HG03108 (cell line): Measurements from ENCODE around the gene ADPRS.

Experiments used
- ATAC-seq: cut with Tn5 transposase; IDR thresholded peaks from one replicate; pipeline ENCODE4 v1.9.1; 2021; ENCODE audit warnings: moderate library complexity; ENCODE audit not compliant: unreplicated experiment

Gene ADPRS

DNA sequence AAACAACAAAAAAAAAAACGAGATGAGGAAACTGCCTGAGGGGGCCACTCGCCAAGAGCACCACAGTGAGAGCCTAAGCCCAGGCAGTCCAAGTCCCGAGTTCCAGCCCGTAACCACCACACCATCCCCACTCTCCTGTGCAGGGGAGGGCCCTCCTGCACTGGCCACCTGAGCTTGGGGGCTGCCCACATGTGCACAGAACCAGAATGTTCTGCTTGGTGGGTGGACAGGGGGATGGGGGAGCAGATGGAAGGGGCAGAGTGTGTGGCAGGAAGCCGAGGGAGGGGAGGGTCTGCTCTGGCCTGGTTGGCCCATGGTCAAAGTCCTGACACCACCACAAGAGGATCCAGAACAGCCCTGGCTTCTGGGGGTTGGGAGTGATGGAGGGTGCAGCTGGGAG is 17.6 kb downstream of the ADPRS start:
- ATAC-seq: no peak

DNA sequence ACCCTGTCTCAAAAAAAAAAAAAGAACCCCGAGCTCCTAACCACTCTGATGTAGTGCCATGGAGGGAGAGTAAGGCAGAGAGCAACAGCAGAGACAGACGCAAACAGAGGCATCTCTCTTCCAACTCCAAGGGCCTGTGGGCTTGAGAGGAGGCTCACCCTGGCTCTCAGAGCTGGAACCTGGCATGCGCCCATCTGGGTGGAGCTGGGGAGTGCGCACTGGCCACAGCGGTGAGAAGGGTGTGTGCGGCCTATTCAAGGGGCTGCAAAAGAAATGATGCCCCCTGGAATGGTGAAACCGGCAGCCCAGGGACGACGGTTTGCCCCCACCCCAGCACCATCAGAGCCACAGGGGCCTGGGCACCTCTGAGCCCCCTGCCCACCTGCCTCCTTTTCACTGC is 18.7 kb downstream of the ADPRS start:
- ATAC-seq: no peak

DNA sequence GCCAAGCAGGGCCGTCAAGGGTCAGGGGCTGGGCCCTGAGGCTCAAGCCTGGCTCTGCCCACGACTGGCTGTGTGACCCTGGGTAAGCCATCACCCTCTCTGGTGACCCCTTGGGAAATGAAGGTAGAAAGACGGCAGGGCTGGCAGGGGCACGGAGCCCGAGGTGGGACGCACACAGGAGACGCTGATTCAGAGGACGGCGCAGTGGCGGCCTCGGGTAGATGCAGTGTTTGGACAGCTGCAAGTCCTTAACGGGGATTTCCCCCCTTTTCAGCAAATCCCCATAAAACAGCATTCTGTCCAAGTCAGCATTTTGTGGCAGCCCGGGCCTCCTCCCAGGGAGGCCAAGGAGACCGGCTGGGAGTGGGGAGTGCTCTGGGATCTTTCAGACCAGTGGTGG is 19.6 kb downstream of the ADPRS start:
- no peak for ATAC-seq

DNA sequence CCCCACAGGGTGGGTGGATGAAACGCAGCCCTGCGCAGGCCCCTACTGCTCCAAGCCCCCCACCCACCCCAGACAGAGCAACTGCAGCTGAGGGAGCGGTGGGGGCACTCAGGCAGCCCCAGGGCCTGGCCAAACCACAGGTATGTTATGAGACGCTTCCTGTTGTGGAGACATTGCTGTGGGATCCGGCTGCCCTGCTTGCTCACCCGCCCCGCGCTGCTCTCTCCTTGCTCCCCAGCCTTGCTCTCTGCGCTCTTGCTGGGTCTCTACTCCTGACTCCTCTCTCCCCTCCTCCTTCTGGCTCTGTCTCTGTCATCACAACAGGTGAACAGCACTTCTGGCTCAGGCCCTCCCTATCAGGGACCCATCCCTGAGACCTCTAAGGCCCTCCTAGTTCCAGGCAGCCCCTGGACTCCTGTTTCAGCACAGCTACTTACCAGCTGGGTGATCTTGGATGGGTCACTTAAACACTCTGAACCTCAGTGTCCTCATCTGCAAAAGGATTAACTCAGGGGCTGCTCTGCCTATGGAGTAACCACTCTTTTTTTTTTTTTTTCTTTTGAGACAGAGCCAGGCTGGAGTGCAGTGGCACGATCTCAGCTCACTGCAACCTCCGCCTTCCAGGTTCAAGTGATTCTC is 20.5 kb downstream of the ADPRS start:
- ATAC-seq: no peak

DNA sequence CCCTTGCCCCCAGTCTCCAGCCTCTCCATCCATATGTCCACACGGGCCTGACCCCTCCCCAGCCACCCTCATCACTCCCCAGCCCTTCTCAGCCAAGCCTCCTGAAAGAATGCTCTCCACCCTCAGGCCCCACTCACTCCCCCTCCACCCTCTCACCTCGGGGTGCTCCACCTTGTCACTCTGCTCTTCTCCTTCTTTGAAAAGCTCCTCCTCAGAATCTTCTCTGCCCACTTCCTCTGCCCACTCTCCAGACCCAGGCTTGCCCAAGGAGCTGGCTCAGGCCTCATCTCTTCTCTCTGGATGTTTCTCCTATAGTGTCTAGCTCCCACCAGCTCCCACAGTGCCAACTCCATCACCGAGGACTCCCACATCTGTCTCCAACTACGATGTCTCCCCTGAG is 22.5 kb downstream of the ADPRS start:
- ATAC-seq: no peak

DNA sequence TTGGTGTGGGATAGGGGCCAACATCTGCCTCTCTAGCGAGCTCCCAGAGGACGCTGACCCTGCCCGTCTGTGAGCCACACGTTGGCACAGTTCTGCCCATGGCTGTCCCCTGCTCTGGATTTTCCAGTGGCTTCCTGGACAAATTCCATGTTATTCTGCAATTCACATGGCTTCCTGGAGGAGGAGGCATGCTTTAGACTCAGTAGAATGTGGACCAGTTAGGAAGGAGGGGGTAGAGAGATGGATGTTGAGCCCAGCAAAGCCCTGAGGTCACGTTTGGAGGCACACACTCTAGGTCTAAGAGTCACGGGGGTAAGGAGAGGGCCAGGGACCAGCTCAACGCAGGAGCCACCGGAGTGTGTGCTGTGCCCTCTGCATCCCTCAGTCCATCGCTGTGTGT is 24.1 kb downstream of the ADPRS start:
- ATAC-seq: no peak

DNA sequence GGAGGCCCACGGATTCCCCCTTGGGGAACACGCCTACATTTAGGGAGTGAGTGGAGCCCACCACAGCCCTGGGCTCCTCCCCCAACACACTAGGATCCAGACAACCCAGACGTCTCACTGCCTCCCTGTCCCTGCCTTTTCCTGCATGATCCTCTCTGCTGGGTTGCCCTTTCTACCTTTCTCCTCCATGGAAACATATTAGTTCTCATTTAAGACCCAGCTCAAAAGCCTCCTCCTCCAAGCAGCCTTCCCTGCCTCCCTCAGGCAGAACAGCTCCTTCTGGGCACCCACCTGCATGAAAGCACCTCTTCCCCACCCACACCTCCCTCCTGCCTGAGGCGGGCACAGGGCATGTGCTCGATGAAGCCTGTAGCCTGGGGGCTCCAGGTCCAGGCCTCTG is 25.7 kb downstream of the ADPRS start:
- ATAC-seq: no peak

DNA sequence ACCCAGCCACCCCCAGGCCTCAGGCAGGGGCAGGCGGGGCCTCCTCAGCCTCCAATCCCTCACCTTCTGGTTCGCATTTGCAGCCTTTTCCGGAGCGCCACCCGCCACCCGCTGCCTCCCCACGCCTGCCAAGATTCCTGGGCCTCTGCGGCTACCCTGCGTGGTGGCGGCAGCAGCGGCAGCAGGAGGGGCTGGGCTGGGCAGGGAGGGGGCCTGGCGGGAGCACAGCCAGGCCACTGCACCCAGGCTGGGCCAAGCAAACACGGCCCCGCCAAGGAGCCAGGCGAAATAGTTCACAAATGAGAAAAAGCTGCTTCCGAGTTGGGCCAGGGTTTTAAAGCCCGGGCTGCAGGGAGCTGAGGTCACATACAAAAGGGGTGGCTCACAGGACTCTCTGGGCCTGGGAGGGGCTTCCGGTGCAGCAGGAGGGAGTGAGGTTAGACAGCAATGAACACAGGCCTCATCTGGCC is 26.5 kb downstream of the ADPRS start:
- no peak for ATAC-seq

DNA sequence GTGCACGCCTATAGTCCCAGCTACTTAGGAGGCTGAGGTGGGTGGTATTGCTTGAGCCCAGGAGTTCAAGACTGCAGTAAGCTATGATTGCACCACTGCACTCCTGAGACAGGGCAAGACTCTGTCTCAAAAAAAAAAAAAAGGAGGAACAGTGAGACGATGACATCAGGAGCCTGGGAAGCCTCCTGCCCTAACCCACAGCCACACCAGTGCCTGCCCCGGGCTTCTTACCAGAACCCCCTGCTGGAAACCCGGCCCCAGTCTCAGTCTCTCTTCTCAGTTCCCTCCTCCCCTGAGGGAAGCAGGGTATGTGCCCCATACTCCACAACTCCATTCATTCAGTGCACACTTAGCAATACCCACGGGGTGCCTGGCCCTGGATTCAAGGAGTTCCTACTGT is 27.2 kb downstream of the ADPRS start:
- no peak for ATAC-seq

DNA sequence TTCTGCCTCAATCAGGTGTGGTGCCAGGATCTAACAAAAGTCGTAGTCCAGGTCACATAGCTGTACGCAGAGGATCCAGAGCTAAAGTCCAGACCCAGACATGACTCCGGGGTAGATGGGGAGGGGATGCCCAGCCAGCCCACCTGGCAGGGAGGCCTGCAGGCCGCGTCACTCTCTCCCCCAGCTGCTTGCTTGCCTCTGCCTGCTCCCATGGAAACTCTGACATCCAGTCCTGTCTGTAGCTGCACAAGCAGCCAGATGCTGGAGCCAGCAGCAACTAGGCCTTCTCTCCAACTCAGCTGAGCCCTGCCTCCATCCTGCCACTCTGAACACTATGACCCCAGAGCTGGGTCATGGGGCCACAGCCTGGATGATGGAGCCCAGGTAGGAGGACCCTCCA is 28.2 kb downstream of the ADPRS start:
- ATAC-seq: no peak

DNA sequence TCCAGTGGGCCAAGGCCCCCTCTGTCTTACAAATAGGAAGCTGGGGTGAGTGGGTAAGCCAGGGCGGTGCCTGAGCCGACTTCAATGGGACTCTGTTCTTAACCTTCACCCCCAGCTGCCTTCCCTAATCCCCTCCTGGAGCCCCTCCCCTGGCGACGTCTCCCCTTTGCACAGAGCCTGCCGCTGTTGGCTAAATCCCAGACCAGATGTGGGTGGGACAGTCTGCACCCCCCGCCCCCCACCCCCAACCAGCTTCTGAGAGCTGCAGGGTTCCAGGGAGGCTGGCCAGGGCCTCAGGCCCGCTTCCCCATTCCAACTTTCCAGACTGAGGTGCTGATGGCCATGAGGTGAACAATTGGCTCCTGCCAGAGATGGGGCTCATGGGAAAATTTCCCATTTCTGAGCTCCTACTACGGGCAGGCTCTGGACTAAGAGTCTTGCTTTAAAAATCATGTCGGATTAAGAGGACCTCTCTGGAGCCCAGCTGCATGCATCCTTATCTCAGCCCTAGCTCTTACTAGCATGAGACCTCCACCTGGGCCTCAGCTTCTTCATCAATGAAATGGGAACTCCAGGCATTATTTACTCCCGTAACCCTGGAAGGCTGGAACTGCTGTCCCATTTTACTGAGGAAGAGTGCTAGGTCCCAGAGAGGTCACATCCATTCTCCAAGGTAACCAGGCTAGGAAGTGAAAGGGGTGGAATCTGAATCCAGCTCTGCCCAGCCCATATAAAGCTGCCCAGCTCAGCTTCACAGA is 29.9 kb downstream of the ADPRS start:
- ATAC-seq: no peak

DNA sequence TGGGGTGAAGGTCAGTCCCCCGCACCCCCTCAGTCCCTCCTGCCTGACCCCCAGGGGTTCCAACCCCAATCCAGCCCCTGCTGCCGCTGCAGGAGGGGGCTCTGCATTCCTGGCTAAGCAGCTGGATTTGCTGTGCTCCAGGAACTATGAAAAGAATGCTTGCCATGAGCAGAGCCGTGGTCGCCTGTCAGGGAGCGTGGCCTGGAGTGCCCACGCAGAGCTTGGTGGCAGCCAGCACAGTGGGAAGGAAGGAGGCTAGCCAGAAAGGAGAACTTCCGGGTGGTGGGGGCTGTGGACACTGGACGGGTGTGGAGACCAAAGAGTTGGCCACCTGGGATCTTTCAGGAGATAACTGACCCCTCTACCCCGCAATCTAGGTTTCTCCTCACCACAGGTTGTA is 30.8 kb downstream of the ADPRS start:
- no peak for ATAC-seq

DNA sequence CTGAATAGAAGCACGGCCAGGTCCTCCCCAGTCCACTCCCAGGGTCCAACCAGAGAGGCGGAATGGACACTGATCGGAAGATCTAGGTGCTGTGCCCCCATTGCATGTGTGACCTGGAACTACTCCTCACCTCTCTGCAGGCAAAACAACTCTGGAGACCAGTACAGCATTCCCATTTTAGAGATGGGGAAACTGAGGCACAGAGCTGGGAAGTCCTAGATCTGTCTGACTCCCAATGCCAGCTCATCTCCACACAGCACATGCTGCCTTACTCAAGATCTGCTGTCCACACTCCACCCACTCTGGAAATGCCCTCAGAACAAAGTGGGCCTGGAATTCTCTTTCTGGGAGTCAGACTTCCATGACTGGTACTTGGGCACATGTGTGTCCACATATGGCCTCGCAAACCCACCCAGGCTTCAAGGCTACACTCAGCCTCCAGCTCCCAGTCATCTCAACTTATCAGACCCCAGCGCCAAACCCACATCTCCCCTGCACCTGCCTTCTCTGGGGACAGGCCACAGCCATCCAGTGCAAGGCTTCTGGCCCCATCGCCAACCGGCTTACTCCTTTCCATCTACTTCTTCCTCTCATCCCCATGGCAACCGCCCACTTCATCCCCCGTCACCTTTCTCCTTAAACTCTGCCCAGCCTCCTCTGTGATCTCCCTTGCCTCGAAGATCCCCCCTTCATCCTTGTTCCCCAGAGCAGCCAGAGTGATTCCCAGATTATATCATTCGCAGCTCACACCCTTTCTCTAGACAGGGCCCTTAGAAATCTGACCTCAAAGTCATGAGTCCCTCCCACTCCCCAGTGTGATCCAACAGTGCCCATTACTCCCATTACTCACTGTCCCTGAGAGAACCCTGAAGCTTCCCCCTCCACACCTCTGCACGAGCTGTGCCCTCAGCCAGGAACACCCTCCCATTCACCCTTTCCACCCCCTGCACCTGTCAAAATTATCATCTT is 33.7 kb downstream of the ADPRS start:
- no peak for ATAC-seq

DNA sequence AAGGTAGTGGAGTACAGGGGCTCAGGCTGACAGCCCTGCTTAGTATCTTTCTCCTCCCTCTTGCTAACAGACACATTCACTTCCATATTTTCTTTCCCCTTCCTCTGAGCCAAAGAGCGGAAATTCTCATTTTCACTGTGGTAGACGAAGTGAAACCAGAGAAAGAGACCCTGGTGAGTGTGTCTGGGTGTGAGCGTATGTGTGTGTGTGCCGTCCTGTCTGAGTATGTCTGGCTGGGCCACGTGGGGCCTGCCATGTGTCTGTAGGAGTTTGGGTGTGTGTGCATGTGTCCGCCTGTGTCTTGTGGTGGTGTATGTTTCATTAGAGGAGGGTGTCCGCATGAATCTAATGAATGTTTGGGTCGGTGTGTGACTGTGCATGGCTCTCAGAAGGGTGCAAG is 34.7 kb downstream of the ADPRS start:
- ATAC-seq: no peak

DNA sequence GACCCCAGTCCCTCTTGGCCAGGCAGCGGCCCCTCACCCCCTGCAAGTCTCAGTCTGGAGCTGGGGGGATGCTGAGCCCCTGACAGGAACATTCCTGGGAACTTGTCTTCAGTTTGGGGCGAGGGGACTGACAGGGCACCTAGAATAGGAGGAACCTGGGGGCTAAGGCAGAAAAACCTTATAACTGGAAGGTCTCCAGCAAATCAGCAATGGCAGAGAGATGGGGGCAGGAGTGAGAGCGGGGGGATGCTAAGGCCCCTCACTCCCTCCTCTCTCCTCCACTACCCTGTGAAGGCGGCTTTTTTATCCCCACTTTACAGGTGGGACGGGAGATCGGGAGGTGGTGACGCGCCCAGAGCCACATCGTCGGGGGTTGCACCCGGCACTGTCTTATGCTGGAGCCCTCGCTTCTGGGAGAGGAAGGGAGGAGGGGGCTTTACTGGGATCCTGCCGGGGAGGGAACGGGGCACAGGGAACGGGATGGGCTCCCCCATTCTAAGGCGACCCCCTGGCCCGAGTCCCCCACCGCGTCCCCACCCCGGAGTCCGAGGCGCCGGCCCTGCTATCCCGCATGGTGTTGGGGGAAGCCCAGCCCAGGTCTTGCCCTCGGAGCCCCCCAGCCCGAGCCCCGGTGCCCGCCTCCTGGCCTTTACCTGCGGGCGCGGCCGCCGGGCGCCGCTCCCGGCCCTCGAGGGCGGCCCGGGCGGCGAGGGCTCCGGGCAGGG is 35.9 kb downstream of the ADPRS start:
- ATAC-seq: no peak

DNA sequence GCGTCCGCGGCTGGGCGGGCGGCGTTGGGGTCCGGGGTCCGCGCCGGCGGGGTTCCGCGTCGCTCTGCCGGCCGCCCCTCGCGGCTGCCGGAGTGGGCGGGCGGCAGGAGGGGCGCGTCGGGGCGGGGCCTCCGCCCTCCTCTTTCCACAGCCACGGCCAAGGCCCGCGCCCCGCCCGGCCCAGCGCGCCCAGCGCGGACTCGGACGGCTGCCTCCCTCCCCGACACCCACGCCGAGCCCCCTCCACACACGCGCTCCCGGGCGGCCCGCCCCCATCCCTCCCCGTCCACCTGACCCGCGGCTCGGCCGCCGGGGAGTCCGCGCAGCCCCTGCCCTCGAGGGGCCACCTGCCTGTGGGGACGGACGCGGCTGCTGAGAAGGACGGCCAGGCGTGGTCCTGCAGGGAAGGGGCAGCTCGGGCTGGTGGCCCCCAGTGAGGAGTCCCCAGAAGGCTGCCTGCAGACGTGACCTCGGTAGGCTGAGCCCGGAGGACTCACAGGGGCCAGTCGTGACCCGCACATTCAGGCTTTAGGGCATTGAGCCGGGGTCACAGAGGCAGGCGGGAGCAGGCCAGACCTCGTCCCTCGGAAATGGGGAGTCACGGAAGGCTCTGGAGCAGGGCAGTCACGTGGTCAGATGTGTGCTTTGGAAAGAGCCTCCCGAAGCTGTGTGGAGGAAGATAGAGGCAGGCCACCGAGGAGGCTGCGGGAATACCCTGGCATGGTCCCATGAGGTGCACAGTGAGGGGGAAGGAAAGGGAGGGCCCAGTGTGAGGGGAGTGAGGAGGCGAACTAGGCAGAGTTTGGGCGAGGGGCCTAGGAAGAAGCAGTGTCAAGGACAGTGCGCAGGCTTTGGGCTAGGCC is 36.7 kb downstream of the ADPRS start, which contains the start of gene COL8A2:
TSS of gene COL8A2 (minus strand) at position 94 of the 863 bp plus-strand sequence. CDS start 24,980 bp downstream, outside the sequence.
- ATAC-seq: no peak

DNA sequence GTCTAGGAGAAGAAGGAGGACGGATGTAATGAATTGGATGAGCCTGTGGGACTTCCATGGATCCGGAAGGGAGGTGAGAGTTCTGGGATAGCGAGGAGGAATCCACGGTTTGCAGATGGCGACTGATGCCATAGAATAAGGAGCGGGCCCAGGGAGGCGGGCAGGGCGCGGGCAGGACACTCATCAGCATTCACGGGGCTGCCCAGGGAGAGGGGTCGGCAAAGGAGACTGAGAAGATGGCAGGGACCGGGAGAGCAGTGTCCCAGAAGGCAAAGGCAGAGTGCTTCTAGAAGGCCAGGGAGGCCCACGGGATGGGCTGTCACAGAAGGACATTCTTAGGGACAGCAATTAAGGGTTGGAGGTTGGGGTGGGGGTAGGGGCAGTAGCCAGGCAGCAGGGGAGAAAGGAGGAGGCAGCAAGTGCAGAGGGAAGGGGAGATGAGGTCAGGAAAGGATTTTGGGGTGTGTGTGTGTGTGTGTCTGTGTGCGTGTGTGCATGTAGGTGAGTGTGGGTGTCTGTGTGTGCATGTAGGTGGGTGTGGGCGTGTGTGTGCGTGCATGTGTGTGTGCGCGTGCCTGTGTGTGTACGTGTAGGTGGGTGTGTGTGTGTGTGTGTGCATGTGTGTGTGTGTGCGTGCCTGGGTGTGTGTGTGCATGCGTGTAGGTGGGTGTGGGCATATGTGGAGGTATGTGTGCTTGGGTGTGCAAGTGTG is 37.5 kb downstream of the ADPRS start:
- no peak for ATAC-seq

DNA sequence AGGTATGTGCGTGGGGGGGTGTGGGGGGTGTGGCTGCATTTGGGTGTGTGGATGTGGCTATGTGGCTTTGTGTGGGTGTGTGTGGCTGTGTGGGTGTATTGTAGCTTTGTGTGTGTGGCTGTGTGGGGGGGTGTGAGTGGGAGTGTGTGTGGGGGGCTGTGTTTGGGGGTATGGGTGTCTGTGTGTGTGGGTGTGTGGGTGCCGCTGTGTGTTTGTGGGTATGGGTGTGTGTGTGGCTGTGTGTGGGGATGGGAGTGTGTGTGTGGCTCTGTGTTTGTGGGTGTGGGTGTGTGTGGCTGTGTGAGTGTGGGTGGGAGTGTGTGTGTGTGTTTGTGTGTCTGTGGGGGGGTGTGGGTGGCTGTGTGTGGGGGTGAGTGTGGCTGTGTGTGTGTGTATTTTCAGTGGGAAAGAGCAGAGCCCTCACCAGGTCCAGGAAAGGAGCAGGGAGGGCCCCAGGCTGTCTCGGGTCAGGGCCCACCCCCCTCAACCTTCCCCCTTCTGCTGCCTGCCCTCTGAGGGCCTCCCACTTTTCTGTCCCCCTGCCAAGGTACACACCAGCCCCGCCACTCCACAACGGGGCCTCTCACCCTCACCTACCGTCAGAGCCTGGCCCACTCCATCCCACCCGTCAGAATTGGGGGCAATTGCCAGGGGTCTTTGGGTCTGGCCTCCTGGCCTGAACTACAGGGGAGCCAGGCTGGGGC is 38.3 kb downstream of the ADPRS start:
- no peak for ATAC-seq
